ENCODE data around the gene CREB5.

Gene CREB5

DNA sequence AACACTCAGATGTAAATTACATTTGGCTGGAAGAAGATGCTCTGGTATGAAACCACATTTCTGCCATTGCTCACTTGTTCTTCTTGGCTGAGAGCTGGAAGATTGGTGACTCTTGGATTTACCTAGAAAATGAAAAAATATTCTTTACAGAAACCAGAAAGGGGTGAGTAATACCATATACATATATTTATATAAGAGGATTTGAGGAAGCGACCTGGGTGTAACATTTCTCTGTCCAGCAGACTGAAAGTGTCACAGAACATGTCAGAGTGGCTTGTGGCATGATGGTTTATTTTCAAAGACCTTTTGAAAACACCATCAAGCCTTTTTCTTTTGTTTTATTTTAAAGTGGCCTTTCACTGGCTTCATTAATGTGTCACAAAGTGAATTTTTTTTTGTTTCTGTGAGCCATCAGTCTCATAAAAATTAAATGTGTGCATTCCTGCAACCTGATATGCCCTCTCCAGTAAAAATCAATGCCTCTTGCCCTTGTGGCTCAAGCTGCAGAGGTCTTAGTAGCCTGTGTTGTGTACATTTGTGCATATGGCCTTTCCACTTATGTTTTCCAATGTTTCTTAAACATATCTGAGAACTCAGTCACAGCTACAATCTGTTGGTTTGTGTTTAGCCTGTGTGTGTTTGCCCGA lies 23.5 kb downstream of the CREB5 start:
- DNase-seq (ENCODE audit: low spot score): no peak

DNA sequence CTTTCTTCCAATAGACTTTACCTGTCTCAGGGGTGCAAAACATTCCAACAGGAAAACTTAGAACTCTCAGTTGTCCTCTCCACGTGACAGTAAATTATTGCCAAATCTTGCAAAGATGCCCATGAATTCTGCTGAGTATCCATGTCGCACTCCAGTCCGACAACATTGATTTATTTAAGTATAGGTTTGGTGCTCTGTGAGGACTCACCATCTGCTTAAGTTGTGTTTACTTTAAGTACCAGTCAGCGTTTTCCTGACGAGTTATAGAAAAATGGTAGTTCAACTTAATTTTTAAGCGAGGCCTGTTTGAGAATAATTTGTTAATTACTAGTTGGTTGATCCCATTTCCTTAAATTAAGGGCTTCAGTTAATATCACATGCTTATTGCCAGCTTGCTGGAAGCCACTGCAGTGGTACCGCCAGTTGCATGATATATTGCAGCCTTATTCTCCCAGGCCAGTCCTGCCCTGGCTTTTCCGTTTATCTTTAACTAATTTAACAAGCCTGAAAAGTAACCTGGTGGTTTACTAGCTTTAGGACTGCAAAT lies 27.8 kb downstream of the CREB5 start:
- no peak for DNase-seq (ENCODE audit: low spot score)

DNA sequence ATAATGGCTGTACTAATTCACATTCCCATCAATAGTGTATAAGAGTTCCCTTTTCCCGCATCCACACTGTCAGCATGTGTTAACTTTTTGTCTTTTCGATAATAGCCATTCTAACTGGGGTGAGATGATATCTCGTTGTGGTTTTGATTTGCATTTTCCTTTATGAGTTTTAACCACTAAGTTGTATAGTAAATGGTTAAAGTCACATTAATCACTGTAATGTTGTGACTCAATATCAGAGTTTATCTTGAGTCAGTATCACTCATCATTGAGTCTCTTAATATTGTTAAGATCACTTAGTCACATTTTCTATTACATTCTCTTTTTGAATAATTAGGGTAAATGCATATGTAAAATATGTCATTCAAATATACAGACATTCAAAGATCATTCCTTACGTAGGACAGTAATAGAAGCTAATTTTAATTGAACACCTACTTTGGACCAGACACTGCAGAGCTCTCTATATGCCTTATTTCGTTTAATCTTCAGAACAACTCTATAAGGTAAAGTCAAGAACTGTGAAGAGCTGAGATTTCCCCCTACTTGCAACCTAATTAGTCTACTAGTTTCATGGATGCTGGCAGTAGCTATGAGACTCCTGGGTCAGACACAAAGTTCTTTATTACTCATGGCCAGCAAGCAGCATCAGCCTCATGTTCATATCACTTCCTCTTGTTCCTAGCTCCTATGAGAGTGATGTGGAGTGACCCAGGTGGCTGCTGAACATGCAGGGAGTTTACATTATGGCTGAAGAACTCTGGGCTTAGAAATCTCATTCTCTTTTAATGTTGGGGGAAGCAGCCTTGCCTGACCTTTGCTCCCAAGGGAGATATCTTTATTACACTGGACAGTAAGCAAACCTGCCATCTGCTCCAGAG lies 30.5 kb downstream of the CREB5 start:
- no peak for DNase-seq (ENCODE audit: low spot score)

DNA sequence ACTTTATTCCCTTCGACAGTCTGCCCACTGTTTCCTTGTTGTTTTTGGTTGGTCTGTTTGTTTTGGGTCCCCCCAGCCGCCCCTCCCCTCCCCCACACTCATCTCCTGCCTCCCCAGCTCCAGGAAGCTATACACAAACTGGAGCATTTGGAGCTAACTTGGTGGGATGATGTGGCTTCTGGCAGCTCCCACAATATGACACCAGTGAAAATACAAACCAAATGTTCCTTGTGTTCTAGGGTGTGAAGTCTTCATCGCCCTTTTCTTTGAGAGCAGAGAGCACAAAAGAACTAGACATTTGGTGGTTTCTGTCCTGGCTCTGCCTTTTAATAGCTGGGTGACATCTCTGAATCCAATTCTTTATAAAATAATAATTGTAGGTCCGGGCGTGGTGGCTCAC lies 33.8 kb downstream of the CREB5 start:
- DNase-seq (ENCODE audit: low spot score): no peak

DNA sequence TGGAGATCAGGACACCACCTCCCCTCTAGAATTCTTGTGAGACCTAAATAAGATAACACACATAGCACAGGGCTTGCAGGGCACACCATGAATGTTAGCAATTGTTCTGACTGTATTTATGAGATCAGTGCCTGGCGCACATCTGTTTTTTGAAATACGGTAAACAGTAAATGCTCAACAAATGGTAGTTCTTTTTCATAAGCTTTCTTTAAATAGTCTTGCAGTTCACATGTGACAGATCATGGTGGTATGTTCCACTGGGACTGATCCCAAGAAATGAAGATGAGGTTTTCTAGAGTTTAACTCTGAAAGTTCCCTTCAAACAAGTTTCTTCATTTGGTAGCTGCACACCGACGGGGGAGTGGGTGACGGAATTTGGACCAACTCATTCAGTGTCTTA lies 34.8 kb downstream of the CREB5 start:
- DNase-seq (ENCODE audit: low spot score): no peak

DNA sequence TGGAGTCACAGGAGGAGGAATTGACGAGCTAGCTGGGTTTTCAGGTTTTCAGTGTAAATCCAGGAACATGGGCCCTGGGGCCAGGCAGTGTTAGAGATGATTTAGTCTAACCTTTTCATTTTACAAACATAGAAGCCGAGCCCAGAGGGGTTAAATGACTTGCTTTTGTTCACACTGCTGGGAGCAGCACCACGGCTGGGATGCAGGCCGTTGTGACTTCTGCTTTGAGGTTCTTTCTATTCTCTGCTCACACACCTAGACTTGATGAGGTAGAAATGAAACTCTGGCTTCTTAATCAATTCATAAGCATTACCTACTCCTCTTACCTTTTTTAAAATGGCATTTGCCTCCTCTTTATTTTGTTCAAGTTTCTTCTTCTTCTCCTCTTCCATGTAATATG lies 36.4 kb downstream of the CREB5 start:
- no peak for DNase-seq (ENCODE audit: low spot score)

DNA sequence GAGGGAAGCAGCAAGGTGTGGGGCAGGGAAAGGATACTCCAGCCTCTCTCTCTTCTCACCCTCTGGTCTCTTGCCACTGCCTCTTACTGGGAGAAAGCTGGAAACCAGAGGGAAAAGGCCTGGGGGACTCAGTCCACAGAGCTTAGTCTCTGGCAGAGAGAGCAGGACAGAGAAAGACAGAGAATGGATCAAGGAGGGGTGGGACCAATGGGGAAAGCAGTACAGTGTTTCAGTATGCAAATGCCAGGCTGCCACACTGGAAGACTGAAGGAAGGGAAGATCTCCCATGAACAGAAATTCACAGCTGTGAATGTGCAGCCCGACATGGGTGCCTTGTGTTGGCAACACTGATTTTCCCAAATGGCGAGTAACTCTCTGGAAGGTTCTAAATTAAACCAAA lies 40.4 kb downstream of the CREB5 start:
- DNase-seq (ENCODE audit: low spot score): no peak

DNA sequence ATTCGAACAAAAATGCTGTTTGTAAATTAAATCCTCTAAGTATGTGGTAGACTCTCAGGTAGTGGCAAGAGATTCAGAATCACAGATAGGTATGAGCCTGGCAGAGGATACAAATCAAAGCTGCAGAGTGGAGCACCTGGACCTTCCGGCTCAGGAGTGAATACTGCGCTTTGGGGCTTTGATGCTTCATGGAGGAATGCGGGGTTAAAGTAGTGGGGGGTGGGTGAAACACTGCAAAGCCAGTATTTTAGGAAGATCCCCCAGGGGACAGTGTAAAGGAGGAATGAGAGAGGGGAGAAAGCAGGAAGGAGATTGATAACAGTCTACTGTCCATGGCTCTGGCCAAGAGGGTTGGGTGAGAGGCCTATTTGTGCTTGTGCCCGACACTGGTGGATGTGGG lies 43.2 kb downstream of the CREB5 start:
- DNase-seq (ENCODE audit: low spot score): no peak

DNA sequence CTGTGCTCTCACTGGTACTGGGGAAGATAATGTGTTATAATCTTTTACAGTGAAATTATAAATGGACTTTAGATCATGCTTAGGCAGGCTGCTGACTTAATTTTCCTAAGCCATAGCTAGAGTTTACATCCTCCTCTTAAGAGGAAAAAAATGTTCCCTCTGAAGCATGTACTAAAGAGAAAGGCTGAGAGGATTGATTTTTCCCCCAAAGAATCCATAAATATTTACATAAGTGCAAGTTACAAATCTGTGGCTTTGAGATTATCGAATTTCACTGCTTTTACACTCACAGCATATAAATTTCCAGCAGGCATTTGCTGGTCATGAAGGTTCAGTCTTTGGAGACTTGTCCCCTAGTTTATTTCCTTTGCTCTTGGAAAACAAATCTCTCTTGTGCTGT lies 43.7 kb downstream of the CREB5 start:
- DNase-seq (ENCODE audit: low spot score): no peak

DNA sequence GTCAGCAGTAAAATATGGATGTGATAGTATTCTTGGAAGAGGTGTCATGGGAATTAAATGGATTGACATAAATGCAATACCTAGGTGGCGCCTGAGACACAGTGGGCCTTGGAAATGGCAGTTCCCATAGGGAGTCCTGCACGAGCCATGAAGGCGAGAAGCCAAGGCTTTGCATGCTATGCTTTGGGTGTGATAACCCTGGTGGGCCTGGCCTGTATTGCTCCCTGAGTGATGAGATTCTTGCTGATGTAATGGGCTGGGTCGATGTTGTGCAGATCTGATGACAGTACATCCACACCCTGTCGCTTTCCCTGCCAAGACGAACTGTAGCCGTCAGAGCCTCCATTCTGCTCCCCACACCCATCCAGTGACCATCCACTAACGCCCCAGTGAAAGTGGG lies 46.4 kb downstream of the CREB5 start:
- DNase-seq (ENCODE audit: low spot score): no peak

DNA sequence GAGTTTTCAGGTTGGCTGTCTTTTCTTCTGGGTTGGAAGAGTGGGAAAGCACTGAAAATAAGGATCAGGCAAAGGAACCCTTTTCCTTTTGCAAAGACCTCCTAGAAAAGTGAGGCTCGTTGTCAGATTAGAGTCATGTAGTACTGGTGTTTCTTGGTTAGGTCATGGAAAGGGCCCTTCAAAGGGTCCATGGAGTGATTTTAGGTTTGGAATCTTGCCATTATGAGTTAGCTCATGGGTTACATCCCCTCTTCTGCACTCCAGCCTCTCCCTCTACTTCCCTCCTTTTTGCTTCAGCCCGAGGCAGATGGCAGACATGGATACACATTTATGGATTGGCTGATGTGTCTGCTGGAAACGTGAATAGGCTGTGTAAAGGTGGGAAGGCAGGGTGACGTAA lies 47.0 kb downstream of the CREB5 start:
- DNase-seq (ENCODE audit: low spot score): no peak

DNA sequence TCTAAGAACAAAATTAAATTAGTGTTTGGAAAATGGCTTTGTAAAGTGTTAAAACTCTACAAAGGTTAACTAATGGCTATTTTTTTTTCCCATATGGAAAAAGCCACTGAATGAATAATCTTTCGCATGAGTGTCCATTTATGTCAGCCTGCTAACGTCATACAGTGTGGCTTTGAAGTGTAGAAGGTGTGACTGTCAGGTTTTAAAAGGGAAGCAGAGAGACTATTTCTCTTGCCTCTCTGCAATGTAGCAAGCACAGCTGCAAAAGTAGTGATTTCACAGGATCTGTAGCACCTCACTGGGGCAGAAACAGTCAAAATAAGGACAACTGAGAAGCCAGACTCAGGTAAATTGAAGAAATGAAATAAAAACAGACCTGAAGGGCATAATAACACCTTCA lies 53.4 kb downstream of the CREB5 start:
- DNase-seq (ENCODE audit: low spot score): no peak

DNA sequence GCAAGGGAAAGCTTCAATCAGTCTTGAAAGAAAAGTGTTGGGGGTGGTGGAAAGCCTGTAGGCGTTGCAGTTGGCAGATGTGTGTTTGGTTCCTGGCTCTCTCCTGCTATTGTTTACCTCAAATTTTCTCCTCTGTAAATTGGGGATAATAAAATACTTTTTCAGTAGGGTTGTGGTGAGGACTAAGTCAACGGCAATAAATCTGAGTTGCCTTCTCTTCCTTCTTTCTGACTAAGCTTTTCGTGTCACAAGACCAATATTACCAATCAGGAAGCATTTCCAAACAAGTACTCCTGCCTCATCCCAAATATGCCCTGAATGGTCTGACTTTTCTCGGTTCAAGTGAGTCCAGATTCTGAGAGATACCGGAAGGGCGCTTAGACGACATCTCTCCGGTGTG lies 54.0 kb downstream of the CREB5 start:
- no peak for DNase-seq (ENCODE audit: low spot score)

DNA sequence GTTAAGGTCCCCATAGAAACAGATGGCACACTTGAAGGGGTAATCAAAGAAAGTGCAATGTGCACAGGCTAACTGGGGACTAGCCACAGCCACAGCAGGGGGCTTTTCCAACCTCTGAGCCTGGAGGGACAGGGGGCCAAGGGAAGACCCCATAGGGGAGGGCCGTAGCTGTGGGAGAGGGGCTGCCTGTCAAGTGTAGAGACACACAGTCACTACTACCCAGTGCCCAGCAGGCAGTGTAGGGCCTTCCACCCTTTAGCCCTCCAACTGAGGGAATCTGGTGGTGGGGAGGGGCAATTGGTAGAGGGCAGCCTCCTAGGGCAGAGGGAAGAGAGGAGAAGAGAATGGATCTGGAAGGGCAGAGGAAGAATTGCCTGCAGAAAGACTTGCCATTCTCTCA lies 54.6 kb downstream of the CREB5 start:
- DNase-seq (ENCODE audit: low spot score): no peak

DNA sequence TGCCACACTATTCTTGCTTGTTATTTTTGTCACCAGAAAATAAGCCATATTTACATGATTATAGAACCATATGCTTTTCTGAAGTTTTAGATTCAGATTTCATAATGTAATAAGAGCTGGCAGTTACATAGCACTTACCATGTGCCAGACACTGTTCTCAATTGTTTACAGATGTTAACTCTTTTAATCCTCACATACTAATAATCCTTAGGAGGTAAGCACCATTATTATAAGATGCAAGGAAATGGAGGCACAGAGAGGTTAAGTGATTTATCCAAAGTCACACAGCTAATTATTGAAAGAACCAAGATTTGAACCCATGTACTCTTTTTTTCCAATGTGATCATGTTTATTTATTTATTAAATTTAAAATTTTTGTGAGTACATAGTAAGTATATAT lies 57.2 kb downstream of the CREB5 start:
- DNase-seq (ENCODE audit: low spot score): no peak

DNA sequence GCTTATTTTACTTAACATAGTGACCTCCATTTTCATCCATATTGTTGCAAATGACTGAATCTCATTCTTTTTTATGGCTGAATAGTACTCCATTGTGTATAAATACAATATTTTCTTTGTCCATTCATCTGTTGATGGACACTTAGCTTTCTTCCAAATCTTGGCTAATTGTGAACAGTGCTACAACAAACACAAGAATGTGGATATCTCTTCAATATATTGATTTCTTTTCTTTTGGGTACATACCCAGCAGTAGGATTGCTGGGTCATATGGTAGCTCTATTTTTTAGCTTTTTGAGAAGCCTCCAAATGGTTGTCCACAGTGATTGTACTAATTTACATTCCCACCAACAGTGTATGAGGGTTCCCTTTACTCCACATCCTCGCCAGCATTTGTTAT lies 58.0 kb downstream of the CREB5 start:
- no peak for DNase-seq (ENCODE audit: low spot score)

DNA sequence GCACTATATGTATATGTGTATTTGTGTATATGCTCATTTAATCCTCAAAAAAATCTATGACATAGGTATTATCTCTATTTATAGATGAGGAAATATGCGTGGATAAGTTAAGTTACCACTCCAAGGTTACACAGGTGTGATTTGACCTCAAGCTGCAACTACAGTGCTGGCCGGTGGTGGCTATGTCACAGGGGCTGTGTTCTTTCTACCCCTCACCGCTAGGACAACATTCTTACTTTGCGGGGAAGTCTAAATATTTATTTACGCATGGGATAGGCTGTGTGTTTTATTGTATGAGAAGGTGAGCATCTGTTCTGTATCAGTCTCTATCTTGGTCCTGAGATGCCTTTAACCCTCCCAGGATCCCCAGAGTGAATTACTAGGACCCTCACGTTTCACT lies 60.0 kb downstream of the CREB5 start:
- DNase-seq (ENCODE audit: low spot score): no peak

DNA sequence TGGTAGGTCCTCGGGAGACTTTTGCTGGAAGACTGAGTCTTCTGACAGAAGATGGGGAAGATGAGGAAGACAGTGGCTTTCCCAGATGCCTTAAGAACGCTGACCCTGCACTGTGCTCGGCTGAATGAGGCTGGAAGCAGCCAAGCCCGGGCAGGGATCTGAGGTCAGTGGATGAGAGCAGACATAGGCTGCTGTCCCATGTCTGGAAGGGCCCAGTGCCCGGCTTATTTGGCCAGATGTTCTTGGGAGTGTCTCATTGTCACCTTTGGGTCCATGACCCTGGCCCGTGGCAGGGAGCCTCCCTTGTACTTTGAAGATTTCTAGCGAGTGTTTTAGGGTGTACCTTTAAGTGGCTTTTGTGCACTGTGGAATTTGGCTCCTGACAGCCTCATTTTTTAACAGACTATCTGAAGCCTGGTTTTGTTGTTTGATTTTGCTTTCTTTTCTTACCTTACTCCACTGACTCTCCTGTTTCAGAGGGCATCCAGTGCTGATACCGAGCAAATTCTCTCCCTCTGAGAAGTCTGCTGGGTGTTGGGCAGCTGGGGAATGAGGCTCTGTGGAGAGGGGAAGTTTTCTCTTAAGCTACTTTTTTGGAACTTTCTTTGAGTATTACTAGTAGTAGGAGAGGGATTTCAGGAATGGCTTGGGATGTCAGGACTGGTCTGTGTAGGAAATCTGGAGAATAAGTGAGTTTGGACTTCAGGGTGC lies 61.4 kb downstream of the CREB5 start:
- no peak for DNase-seq (ENCODE audit: low spot score)

DNA sequence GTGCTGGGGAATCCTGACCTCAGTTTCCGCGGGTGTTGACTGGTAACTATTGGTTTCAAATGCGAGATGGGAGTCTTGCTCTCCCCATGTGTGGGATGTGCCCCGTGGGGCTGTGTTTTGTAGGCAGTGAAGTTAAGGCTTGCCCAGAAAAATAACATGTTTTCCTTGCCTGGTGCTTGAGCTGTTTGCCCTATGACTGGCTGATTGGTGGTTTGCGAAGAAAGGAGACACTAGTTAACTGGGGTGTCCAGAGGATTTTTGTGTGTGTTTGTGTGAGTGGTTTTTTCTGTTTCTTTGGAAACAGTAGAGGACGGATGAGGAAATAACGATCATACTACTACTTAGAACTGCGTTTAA lies 61.9 kb downstream of the CREB5 start:
- no peak for DNase-seq (ENCODE audit: low spot score)

DNA sequence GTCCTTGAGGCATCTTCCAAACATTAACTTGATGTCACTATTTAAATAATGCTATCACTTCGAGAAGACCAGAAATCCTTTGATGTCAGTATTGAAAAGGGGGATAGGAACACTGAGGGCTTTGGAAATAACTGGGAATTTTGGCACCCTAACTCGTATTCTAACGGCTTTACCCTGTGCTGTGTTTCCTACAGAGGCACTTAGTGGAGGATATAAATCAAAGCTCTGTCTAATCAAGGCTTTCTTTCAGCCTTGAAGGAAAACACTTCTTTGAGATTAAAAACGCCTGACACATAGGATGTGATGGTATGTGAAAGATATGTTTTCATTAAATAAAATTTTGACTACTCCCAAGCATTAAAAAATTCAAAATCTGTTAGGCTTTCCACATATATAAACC lies 62.3 kb downstream of the CREB5 start:
- DNase-seq (ENCODE audit: low spot score): no peak

DNA sequence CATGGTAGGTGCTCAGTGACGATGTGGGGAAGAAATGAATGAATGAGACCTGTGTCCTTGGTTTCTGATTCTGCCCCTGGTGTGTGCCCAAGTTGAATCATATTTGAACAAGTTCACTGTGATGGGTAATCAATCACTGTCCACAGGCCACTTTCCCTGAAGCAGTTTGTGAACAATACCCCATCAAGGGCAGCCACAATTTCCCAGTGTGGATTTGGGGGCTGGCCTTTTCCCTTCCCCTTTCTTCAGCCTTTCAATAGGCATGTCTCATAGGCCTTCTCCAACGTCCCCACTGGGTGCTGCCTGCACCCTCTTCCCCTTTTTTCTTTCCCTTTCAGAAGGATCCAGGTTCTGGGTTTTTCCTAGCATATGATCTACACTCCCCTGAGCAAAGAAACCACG lies 64.7 kb downstream of the CREB5 start:
- no peak for DNase-seq (ENCODE audit: low spot score)

DNA sequence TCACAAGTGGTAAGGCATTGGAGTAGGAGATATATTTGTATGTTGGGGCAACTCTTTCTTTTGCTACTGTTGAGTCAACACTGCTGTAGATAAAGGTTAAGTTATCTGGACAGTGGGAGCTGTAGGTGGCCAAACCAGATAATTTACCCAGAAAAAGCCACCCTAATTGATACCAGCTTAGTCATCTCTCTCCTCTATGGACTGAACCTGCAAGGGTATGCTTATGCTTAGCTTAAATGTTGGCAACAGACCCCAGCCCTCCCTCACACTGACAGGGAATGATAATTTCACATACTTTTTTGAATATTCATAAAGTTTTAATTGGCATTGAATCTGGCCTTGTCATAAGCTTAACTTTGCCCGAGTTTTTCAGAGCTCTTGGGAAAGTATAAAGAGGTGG lies 66.3 kb downstream of the CREB5 start:
- no peak for DNase-seq (ENCODE audit: low spot score)

DNA sequence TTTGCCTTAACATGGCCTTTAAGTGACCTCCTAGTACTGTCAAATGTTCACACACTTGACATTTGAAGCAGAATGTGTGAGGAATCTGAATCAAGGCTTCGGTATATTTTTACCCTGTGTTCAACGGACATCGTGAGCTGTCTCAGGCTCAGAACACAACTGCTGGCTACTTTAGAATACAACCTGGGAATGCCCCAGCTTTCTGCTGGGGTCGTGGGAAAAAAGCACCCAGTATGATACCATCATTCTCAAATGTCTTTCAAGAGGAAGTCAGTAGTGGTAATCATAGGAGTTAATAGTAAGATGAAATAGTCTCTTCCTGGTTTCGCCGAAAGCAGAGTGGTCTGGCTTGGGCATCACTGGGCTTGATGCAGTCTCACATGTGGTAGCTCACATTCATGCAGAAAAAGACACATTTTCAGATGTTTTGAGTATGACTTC lies 67.2 kb downstream of the CREB5 start:
- no peak for DNase-seq (ENCODE audit: low spot score)

All from AG08395 (cell line).